ENCODE results near the gene PDCD4.
"Not testable (repeated sequence)": the region's sequence is repeated elsewhere in the genome, so short reads cannot be mapped to it uniquely, and the experiment has no call there.

Gene PDCD4

DNA sequence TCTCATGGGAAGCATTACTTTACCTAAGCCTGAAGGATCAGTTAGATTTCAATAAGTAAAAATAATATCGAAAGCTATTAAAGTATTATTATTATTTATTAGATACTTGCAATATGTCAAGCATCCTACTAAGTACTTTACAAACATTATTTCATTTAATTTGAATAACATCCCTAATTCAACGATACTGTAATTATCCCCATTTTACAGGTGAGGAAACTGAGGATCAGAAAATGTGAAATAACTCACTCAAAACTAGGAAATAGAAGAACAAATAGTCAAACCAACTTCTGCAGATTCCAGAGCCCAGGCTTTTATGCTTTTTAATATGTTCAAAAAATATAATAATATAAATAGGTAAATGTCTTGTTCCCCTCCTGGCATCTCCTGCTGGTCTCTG lies 10.3 kb upstream of the PDCD4 start:
- no peak for DNase-seq (ENCODE audit: low read depth in 2 of 2)

DNA sequence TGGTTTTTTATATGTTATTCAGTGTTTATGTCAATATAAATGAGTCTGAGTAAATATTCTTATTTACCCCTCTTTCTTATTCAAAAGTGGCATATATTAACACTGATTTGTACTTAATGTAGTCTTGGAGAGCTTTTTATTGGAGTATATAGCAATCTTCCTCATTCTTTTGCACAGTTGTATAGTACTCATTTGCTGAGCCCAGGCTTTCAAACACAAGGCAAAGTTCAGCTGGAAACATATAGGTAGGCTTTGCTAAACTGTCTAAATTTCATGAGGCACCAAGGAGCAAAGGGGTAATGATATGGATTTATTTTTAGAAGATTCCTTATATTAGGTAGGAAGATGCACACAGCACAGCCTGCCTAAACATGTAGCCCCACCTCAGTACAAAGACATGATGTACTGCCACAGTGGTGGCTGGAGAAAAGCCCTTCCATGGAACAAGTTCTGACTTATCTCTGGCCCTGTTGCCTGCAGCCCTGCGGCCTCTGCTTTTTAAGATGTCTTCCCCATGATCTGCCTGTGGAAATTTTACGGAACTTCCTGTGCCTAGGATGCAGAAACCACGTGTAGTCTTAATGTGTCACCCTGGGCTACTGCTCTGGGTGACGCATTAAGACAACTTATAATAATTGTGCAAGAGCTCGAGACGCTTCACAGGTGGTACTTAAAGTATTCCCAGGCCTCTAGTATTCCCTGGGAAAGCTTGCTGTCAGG lies 9.6 kb upstream of the PDCD4 start:
- no peak for DNase-seq (ENCODE audit: low read depth in 2 of 2)

DNA sequence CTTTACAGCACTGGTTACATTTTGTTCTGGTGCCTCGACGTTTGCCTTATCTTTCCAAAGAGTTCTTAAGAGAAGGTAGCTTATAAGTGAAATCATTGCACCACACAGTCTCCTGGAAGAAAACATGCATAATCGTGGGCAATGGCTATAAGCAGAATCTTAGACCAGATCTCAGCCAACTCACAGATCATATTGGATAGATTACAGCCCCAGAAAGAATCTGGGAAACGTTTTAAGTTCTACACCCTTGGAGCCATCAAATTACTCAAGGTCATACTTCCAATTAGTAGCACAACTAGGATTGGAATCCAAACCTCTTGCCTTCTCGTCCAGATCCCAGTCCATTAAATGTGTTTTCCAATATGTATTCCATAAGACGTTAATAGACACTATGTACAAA lies 8.8 kb upstream of the PDCD4 start:
- no peak for DNase-seq (ENCODE audit: low read depth in 2 of 2)

DNA sequence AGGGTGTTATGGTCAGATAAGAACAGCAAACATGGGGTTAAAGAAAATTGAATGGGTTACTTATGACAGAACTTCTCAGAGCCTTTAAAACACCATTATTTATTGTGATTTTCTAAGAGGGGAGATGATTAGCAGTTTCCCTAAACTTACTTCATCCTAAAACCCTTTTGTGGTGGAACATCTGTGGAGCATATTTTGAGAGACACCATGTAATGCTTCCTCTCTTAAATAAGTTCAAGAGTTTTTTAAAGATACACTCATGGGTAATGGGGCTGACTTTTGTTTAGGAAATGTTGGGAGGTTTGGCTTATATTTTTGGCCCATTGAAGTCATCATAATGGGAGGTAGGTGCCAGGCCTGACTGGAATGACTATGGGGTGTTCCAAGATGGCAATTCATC lies 8.4 kb upstream of the PDCD4 start:
- DNase-seq (ENCODE audit: low read depth in 2 of 2) = no peak

DNA sequence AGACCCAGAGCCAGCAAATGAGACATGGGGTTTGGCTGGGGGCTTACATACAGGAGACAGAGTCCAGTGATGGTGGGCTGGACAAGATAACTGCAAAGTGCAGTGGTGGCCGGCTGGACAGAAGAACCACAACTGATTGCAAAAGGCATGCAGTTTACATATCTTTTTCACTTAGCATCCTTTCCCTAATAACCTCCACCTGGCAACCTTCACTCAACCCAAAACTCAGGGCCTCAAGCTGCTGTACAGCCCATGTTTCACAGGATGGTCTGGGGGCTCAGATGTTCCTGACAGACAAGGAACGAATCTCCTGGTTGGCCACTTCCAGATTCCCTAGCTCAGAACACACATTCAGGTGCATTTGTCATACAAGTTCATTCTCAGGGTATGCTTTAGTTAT lies 7.8 kb upstream of the PDCD4 start:
- no peak for DNase-seq (ENCODE audit: low read depth in 2 of 2)

DNA sequence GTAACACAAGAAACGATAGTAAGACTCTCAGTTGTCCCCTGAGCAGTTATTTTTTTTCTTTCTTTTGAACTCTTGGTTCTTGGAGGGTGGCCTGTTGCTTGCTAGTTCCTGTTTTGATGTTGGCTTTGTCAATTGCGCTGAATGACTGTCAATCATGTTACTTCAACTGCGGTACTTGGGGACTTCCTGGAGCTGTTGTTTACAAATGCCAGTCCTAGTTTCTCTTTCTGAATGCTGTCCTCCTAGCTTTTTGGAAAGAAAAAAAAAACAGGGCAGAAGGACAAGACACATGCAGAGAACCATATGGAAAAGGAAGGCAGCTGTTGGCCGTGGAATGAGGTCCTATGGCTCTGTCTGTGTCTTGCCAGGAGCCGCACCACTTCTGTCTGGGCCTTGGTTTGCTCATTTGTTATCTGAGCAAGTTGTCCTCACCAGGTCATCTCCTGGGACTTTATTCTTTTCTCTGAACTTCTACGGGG lies 7.0 kb upstream of the PDCD4 start:
- peak in 1 of 2 donors; percentile 43 for DNase-seq (ENCODE audit: low read depth in 2 of 2)

DNA sequence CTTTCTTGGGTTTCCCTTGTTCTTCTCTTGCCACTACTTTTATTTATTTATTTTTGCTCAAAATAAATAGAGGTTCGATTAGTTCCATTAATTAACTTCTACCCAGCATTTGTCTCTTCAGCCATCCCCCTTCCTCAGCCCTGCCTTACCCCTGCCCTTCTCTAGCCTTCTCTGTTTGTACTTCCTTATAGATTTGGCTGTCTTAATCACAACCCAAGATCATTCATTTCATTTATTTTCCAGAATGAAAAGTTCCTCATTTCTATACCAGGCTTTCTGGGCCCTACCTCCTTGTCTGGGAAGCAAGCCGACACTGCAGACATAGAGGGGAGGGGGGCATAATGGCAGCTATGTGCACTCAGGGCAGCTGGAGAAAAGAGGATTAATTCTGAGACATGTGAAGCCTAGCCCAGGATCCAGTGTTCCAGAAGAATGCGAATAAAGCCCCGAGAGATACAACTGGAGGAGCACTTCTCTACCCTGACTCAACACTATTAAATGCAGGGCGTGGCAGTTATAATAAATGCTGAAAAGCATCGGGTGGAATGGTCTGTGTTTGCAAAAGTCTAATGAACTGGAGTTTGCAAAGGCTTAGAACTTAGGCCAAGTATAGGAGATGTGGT lies 6.4 kb upstream of the PDCD4 start:
- DNase-seq (ENCODE audit: low read depth in 2 of 2) = no peak

DNA sequence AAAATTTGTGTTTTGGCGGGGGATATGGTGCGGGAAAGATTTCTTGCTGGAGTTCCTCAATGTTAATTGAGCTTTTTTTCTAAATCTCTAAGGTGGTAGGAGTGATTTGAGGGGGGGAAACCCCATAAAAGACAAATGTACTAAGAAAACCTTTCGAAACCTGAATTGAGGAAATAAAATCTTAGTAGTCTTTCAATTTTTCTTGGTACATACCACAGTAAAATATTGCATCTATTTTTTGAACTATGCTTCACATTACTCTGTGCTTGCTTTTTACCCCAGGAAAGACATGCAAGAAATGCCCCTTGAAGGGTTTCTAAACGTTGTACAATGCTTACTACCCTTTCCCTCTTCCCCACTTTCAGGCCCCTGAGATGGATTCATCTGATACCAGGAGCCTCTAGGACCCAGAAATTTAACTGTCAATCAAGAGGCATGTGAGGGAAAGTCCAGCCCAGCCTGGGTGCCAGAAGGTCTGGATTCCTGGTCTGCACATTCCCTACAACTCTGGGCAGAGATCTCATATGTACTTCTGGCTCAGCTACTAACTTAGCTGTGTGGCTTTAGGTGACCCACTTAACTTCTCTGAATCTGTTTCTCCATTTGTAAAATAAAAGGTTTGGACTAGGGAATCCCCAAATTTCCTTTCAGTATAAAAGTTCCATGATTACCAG lies 5.8 kb upstream of the PDCD4 start:
- no peak for DNase-seq (ENCODE audit: low read depth in 2 of 2)

DNA sequence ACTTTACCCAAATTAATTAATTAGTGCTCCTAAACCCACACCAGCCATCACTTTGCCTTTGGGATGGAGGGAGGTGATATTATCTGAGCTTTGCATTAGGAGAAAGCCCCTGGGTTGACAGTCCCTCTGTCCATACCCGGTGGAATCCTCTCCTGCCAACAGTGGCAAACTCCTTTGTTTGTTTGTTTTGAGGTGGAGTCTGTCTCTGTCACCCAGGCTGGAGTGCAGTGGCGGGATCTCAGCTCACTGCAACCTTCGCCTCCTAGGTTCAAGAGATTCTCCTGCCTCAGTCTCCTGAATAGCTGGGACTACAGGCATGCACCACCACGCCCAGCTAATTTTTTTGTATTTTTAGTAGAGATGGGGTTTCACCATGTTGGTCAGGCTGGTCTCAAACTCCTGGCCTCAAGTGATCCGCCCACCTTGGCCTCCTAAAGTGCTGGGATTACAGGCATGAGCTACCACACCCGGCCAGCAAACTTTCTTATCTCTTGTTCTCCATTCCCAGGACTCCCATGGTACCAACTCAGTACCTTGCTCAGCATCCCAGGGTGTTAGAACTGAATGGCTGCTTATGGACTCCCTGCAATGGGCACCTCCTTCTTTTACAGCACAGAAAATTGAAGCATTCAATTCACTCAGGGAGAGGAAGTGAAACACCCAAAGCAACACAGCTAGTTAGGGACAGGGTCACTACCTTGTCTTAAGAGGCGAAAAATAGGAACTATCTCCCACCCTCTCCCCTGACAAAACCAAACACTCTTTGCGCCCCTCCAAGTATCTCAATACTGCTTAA lies 4.5 kb upstream of the PDCD4 start:
- not testable (repeated sequence) for DNase-seq (ENCODE audit: low read depth in 2 of 2)

DNA sequence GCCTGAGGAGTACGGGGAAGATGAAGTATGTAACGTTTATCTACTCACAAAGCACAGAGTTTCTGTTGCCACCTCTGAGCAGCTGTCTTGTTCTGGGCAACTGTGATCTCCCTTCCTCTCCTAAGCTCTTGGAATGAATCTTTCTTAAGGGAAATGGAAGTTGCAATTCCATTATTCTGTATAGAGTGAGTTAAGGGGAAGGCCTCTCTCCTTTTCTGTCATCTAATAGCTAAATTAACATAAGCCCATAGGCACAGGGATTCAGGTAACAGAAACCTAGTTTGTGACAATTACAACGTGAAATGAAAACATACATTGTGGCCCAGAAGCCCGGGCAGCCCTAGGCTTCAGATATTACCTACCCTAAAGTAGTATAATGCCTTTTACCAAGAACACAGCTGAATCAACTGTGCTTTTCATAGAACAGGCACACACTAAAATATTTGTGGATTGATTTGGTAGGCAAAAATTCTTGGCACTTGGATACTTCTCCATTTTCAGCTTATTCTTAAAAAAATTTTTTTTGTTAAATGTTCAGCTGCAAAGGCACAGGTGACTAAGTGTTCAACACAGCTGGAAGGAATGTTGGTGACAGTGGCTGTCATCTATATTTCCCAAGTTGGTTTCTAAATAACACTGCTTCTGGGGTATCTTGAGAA lies 3.8 kb upstream of the PDCD4 start:
- no peak for DNase-seq (ENCODE audit: low read depth in 2 of 2)

DNA sequence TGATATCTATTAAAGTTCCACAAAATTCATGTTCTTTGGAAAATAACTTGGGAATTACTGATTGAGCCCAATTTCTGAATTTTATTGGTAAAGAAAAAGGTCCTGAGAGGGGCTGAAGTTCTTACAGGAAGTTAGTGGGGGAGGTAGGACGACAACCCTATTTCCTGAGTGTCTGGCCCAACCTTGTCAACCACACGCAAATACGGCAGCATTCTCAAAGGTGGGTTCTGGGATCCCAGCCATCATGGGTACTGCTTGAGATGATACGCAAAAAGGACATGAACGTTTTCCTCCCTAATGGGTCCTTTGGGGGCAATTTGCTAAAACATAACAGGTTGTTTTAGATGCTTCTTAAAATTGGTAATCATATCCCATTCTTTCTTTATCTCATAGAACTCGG lies 2.7 kb upstream of the PDCD4 start:
- DNase-seq (ENCODE audit: low read depth in 2 of 2) = no peak

DNA sequence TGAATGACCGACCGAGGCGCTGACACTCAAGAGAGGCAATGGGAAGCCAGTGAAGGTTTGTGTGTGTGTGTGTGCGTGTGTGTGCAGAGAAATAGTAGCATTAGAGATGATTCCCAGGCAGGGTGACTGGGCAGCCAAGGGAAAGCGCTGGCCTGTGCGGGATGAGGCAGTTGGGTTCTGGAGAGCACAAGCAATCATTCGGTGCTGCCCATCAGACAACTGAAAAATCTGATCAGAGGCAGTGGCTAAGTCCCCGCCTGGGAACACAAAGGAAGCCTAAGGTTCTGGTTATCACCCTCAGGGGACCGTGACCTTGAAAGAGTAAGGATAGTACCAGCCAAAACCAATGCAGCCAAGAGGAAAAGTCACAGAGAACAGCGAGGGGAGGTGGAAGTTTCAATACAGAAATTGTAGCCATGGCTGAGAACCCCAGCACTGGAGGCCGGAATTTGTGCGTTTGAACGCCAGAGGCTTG lies 868 bp upstream of the PDCD4 start:
- no peak for DNase-seq (ENCODE audit: low read depth in 2 of 2)

DNA sequence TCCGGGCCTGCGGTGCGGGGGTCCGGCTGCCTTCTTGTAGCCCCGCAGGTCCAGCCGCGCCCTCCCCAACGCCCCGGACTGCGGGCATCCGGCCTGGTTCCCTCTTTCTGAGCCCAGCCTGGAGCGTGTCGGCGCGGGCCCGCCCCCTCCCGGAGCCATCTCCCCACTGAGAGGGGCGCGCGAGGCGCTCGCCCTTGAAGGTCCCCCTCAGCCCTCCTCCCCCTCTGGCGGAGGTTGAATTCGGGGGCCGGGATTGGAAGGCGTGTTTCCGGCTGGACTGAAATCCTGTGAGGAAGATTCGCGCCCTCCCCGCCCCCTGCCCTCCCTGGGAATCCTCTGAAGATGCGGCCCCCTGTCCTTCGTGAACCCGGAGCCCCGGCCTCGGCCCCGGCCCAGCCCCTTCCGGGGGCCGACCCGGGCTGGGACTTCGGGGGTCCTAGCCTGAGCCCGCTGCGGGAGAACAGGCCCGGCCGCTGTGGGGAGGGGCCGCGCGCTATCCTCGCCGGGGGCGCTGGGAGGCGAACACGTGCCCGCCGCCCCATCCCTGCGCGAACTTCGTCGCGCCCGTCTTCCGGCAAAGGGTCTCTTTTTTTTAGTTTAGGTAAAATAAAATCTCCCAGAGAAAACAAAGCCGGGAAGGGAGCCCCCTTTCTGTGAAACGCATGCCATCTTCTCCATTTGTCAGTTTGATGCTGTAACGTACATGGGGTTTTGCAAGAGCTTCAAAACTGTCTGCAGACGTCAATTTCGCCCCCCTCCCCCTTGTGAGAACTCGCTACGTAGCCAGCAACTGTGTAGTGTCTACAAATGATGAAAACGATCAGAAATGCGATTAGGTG lies 636 bp downstream of the PDCD4 start:
- peak; percentile 70 to 73 for DNase-seq (ENCODE audit: low read depth in 2 of 2)

DNA sequence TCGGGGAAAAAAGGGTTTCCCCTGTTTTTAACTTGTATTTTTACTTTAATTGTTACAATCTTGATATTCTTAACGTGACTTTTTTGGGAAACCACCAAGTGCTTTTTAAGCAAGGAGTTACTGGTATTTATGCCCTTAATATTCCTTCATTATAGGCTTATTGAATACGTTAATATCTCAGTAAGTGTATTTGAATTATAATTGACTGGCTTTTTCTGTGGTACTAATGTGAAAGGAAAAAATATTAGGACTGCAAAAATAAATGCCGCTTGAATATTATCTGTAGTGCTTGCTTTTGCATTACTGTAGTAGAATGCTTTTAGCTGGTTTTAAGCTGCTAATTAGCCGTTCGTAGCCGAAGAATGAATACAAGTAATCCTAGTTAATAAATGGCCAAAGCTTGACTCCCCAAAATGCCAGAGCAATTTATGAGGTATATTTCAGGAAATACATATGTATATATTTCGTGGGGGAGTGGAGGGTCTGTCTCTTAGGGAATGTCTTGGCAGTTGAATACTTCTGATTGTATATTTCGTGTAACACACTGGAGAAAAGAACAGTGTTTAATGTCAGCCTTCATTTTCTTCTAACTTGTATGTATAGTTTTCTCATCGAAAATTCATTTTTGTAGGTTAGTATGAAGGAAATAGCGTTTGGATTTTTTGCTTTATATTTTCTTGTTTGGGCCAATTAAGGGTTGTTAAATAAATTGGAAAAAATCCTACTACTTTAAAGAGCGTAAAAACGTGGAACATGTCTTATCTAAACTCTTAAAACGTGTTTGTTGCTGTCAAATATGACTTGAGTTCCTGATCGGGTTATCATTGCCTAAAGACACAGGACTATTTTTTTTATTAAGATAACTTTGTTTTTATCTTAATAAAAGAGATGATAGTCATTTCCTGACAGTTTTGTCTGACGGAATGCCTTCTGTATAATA lies 1.5 kb downstream of the PDCD4 start:
- DNase-seq (ENCODE audit: low read depth in 2 of 2) = no peak

DNA sequence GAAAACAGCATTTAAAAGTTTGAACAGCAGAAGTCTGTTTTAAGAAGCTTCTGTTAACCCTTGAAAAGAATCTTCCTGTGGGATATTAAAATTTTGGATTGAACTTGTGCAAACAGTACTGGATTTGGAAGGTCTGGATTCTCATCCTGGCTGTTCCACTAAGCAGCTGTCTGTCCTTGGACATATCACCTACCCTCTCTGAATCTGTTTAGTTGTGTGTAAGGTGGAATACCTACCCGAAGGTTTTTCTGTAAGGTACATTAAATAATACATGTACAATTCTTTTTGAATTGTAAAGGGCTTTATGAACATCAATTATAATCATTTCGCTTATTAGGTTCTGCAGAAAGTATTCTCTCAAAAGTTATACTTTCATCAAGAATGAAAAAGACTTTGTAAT lies 2.2 kb downstream of the PDCD4 start:
- no peak for DNase-seq (ENCODE audit: low read depth in 2 of 2)

DNA sequence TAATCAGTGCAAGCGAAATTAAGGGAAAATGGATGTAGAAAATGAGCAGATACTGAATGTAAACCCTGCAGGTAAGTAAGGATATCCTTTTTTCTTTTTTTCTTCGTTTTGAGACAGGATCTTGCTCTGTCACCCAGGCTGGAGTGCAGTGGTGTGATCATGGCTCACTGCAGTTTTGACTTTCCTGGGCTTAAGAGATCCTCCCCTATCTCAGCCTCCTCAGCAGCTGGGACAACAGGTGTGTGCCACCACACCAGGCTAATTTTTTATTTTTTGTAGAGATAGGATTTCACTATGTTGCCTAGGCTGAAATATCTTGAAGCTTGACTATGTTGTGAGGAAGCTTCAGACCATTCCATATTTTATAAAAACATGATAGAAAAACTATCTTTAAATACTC lies 4.3 kb downstream of the PDCD4 start:
- no peak for DNase-seq (ENCODE audit: low read depth in 2 of 2)

DNA sequence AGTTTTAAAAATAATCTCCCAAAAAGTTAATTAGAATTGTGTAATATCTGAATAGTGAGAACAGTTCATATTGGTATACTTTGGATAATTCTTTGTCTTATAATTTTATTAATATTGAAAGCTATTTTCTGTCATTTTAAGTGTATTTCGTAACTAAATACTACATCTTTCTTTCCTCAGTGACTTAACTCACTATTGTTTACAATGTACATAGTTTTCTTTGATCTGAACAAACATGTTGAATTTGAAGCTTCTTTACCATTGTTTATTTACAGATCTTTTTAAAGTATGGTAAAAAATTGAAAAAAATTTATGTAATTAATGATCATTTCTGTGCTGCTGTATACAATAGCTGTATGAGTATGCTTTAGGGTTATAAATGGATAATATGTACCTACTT lies 5.1 kb downstream of the PDCD4 start:
- no peak for DNase-seq (ENCODE audit: low read depth in 2 of 2)

DNA sequence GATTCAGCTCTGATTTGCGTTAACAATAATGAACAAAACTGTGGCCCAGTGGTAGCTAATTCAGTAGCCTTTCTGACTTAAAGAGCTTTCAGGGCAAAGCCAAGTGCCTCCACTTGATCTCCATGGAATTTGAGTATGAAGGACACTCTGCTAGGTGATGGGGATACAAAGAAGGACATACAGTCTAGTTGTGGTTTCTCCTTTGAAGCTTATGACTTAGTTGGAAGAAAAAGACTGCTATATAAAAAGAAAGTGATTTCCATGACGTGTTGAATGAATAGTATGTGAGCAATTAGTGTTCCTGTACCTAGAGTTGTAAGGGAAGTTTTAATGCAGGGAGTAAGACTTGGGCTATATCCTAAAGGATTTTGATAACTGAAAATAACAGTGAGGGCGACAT lies 8.3 kb downstream of the PDCD4 start:
- DNase-seq (ENCODE audit: low read depth in 2 of 2) = no peak

DNA sequence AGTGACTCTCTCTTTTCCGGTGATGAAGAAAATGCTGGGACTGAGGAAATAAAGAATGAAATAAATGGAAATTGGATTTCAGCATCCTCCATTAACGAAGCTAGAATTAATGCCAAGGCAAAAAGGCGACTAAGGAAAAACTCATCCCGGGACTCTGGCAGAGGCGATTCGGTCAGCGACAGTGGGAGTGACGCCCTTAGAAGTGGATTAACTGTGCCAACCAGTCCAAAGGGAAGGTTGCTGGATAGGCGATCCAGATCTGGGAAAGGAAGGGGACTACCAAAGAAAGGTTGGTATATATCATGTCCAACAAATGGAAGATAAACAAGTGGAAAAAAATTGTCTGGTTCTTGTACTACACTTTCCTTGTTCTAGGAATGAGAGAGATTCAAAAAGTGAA lies 9.5 kb downstream of the PDCD4 start:
- DNase-seq (ENCODE audit: low read depth in 2 of 2) = no peak

DNA sequence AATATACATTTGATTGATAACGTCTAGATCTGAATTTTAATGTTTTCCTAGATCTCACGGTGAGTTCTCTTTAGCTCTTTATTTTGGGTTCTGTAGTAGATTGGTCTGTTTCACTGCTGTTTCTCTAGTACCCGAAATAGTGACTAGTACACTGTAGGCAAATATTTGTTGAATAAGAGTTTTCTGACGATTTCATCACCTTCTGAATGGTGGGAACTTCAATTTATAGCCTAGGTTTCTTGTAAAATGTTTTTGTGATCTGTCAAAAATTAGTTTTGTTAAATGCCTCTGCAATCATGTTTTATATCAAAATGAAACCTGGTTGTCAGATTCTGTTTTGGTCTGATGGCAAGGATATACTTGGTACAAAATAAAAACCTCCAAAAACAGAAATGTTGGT lies 10.2 kb downstream of the PDCD4 start:
- DNase-seq (ENCODE audit: low read depth in 2 of 2) = no peak
